HG03159 (cell line): ENCODE measurements around the gene DNAH7.

Experiments
- ATAC-seq: cut with Tn5 transposase; IDR thresholded peaks from one replicate; pipeline ENCODE4 v1.9.1; 2021; ENCODE audit warnings: mild to moderate bottlenecking, moderate library complexity; ENCODE audit not compliant: unreplicated experiment

DNAH7 gene

DNA sequence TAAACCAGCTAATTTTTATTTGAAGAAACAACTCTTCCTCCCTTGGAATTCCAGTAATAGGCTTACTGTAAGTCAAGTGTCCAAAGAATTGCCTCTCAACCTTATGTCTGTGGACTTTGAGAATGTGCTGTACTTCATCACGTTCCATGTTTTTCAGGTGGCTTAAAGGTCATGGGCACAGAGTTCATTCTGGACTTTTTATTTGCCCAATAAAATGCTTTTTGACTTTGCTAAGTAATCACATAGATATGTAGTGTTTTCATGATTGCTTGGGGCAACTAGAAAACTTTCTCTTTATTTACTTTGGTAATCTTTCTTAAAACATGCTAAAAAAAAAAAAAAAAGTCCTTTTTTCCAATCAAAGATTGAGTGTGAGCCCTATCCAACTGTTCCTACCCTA is 10.4 kb upstream of the DNAH7 start:
- ATAC-seq: no peak

DNA sequence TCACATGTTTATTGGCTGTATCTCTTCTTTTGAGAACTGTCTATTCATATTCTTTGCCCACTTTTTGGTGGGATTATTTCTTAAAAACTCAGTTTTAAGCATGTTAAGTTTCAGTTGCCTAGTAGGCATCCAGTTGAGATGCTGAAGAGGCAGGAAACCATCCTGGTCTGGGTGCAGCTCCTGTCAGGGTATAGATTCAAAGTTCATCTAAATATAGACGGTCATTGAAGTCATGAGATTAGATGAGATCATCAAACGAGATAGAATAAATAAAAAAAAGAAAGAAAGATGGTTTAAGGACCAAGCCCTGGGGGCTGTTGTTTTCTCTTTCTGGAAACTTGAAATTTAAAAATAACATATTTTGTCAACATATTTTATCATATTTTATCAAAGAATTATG is 9.2 kb upstream of the DNAH7 start:
- no peak for ATAC-seq

GRCh38 chr2:196076778-196077568 is 8.3 kb upstream of the DNAH7 start:
- no peak for ATAC-seq

- ATAC-seq: no peak
These were observed 6.6 kb upstream of the DNAH7 start for GRCh38 chr2:196075196-196075595.

- no peak for ATAC-seq
These were observed 6.0 kb upstream of the DNAH7 start for GRCh38 chr2:196074631-196075030.

- ATAC-seq: no peak
These were observed 4.9 kb upstream of the DNAH7 start for GRCh38 chr2:196073521-196073920.

DNA sequence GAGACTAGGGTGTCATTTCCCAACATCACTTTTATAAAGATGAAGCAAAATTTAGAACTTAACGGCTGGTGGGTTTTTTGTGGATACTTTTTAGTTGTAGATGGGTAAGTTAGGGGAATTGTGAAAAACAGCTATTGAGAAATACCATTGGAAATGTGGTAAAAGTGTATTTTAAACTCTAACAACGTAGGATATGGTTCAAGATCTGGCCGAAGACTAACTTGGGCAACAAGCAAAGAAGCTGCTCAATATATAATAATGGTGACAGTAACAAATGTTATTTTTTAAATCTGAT is 1.6 kb downstream of the DNAH7 start:
- no peak for ATAC-seq

DNA sequence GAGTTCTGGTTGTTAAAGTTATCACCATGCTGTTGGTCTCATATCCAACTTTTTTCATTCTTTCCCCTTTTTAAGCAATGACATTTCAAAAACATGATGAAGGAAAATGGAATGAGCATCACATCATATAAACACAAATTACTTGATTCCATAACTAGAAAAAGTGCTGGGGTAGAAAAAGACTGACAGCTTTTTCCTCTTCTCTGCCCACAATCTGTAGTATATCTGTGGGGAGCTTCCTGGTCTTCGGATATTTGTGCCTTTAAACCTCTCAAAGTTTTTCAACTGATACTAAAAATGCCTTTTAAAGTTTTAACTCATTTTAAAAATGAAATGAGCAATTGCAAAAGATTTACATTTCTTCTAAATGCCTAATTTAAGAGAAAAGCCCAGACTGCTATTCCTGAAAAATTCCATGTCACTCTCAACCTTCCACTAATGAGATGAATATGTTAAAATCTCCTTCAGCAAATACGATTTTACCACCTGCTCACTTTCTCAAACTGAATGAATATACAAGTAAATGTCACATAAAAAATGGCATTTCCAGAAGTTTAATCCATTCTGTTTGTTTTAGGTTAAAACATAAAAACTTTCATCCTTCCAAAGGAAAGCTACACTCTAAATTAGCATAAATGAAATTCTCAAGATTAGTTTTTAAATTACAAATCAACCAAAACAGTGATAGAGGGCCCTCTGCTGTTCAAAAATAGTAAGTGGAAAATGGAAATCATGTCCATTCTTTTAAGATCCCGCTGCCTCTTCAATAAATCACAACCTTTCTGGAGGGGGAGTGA is 2.1 kb downstream of the DNAH7 start:
- ATAC-seq: no peak

DNA sequence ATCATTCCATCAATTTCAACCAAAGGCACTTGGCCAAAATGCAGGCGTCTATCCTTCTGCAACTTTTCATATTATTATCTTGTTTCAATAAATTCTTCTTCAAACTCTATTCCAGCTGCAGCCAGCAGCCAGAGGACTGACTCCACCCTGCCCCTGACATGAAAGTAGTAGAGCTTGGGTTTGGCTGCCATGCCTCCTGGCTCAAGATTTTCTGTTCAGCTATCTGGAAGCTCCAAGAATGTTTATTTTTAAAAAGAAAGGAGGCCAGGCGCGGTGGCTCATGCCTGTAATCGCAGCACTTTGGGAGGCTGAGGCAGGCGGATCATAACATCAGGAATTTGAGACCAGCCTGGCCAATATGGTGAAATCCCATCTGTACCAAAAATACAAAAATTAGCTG is 4.9 kb downstream of the DNAH7 start:
- ATAC-seq: no peak

DNA sequence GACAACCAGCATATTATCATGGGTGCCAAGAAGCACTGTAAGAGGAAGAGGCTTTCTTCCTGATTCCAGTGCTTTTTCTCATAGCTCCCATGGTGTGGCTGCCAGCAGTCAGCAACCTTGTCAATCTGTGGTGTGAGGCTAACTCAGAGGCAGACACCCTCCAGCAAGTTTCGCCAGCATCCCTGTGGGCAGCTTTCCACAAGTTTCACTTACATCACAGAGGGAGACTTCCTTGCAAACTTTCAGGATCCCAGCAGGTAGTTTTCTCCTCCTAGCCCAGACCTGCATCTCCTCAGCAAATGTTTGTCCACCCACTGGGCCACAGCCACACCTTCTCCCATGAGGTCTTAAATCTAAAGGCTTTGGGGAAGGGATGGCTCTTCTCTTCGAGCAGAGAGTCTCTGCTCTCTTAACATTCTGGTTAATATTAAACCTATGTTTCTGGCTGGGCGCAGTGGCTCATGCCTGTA is 9.1 kb downstream of the DNAH7 start:
- no peak for ATAC-seq

DNA sequence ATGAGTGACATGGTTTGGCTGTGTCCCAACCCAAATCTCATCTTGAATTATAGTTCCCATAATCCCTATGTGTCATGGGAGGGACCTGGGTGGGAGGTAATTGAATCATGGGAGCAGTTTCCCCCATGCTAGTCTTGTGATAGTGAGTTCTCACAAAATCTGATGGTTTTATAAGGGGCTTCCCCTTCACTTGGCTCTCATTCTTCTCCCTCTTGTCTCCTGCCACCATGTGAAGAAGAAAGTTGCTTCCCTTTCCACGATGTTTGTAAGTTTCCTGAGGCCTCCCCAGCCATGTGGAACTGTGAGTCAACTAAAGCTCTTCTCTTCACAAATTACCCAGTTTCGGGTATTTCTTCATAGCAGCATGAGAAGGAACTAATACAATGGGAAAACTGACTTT is 14.0 kb downstream of the DNAH7 start:
- ATAC-seq: no peak

- ATAC-seq: no peak
These were observed 22.3 kb downstream of the DNAH7 start for GRCh38 chr2:196046123-196046917.

DNA sequence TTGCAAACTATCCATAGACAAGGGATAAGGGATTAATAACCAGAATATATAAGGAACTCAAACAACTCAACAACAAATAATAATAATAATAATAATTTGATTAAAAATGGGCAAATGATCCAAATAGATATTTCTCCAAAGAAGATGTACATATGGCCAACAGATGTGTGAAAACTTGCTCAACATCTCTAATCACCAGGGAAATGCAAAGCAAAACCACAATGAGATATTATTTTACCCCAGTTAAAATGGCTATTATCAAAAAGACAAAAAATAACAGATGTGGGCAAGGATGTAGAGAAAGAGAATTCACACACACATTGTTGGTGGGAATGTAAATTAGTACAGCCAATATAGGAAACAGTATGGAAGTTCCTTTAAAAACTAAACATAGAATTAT is 26.9 kb downstream of the DNAH7 start:
- ATAC-seq: no peak

DNA sequence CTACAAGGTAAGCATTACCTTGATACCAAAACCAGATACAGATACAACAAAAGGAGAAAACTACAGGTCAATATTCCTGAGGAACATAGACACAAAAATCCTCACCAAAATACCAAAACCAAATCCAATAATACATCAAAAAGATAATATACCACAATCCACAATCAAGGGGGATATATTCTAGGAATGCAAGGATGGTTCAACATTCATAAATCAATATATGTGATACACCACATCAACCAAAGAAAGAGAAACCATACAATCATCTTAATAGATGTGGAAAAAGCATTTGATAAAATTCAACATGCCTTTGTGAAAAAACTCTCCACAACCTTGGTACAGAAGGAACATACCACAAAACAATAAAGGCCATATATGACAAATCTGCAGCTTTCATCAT is 28.4 kb downstream of the DNAH7 start:
- no peak for ATAC-seq

- ATAC-seq: no peak
These were observed 32.2 kb downstream of the DNAH7 start for GRCh38 chr2:196036442-196036841.

GRCh38 chr2:196018037-196018436 is 50.6 kb downstream of the DNAH7 start:
- no peak for ATAC-seq

GRCh38 chr2:196012314-196012713 is 56.3 kb downstream of the DNAH7 start:
- ATAC-seq: no peak

- ATAC-seq: no peak
These were observed 68.1 kb downstream of the DNAH7 start for GRCh38 chr2:196000551-196000950.

DNA sequence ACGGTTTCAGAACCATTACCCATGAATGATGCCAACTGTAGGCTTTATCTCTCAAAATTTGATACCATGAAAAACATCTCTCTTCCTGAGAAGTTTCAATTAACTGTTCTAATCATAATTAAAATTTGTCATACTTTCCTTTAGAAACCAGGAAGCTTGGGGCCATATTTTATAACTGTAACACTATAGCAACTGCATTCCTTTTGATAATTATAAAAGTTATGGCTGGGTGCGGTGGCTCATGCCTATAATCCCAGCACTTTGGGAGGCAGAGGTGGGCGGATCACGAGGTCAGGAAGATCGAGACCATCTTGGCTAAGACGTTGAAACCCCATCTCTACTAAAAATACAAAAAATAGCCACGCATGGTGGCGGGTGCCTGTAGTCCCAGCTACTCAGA is 70.6 kb downstream of the DNAH7 start:
- ATAC-seq: no peak

GRCh38 chr2:195995499-195995898 is 73.1 kb downstream of the DNAH7 start:
- ATAC-seq: no peak

- ATAC-seq: no peak
These were observed 75.0 kb downstream of the DNAH7 start for GRCh38 chr2:195993623-195994022.

- no peak for ATAC-seq
These were observed 82.9 kb downstream of the DNAH7 start for GRCh38 chr2:195985741-195986140.
